ENCODE measurements around the gene RAD51B. TPM values are rescaled to one million over a fixed set of nuclear protein-coding genes. Genes with fewer than 3 reads are reported as not detected.

The RAD51B gene
- total and polyA plus RNA-seq, 2 of the 13 experiments (the other 11 are each of a cell fraction or from before 2014, with no cell fraction given) = 7.0 to 9.5 TPM

GRCh38 chr14:68507544-68508081, 688.0 kb downstream of the RAD51B start:
- Histone ChIP-seq H3K4me2 (ENCODE audit: low read depth, low read length) (no peak overlapping the region; the same call in 1 of the 2 replicates), H3K9me3 (ENCODE audit: low read length) (no peaks in the 10 kb centered on the region), H2AFZ (ENCODE audit: low read length) (no peak overlapping the region), H3K9ac (ENCODE audit: insufficient read depth, low read depth, low read length) (no peak overlapping the region), H3K36me3 (replicated peaks in 1 of 2; ENCODE audit: control insufficient read depth in 1 of 2, insufficient read depth in 2 of 2, low read length in 2 of 2) (no peaks in the 10 kb centered on the region), H4K20me1 (ENCODE audit: insufficient read depth, low read length) (no peaks in the 10 kb centered on the region), H3K4me3 (replicated peaks in 1 of 3; ENCODE audit: insufficient read depth in 1 of 3, low read depth in 2 of 3, low read length in 3 of 3) (no peak overlapping the region), H3K27ac (ENCODE audit: extremely low read length, insufficient read depth, low read length) (no peak overlapping the region), H3K4me1 (ENCODE audit: insufficient read depth, low read length) (peaks cover 64% of the 10 kb centered on the region), H3K27me3 (ENCODE audit: control insufficient read depth in 1 of 2, insufficient read depth in 2 of 2, low read length in 2 of 2) (no peaks in the 10 kb centered on the region), H3K79me2 (ENCODE audit: insufficient read depth, low read length) (no peaks in the 10 kb centered on the region)
- ATAC-seq (no peak; the same call in 2 of the 3 replicates), FAIRE-seq (no peak), DNase-seq (ENCODE audit: low spot score) (no peak)
- intact Hi-C loops (cut with micrococcal nuclease; ENCODE audit: unreplicated experiment) (no loop called here), in situ Hi-C loops (cut with HindIII; ENCODE audit: extremely low pct_ligation_motif_present, low pct_unique_long_range_greater_than_20kb) (no loop called here)
- 69% methylated on average over 10 of the region's 10 CpGs for WGBS (ENCODE audit: low lambda C conversion rate)
- no TSS peak for BruUV-seq (replicated peaks)
- TF ChIP-seq MAFG (CRISPR knock-in tag; IDR thresholded peaks at IDR 0.05) (no peak), FOXM1 (CRISPR knock-in tag; IDR thresholded peaks at IDR 0.05) (no peak), ZNF143 (CRISPR knock-in tag; IDR thresholded peaks at IDR 0.05) (no peak), SIX4 (CRISPR knock-in tag; IDR thresholded peaks at IDR 0.05) (no peak), ZNF777 (CRISPR knock-in tag; IDR thresholded peaks at IDR 0.05) (no peak), E2F1 (CRISPR knock-in tag; IDR thresholded peaks at IDR 0.05) (no peak), ZNF577 (CRISPR knock-in tag; IDR thresholded peaks at IDR 0.05; ENCODE audit: borderline replicate concordance, low read depth) (no peak), DNMT1 (CRISPR knock-in tag; IDR thresholded peaks at IDR 0.05) (no peak), ZNF484 (CRISPR knock-in tag; IDR thresholded peaks at IDR 0.05; ENCODE audit: borderline replicate concordance, low read depth) (no peak), SKI (IDR thresholded peaks at IDR 0.05; ENCODE audit: partially characterized antibody) (no peak), ZNF644 (CRISPR knock-in tag; IDR thresholded peaks at IDR 0.05; ENCODE audit: low read depth) (no peak)
- ChIA-PET CTCF (ENCODE audit: low intra/inter-chr PET ratio, low total read pairs) (no interaction called here), POLR2A (interaction anchor here (0.8 kb wide), 1 partner anchor 13 kb away, joined by 3 read pairs; no protein-coding TSS in a partner anchor)

Measured in HepG2 (cell line).